Epithelial cell of prostate (primary cell): Measurements from ENCODE around the gene RAPGEF1.

ENCODE experiments used
- DNase-seq: peaks from one replicate; pipeline ENCODE4 v3.0.0-alpha.2; 2011; ENCODE audit warnings: low read depth, low spot score
- H3K27ac ChIP-seq: fragments of 450-650 bp; 2 replicates; pipeline ENCODE4 v1.5.1; 2017; ENCODE audit warnings: mild to moderate bottlenecking

Gene RAPGEF1

DNA sequence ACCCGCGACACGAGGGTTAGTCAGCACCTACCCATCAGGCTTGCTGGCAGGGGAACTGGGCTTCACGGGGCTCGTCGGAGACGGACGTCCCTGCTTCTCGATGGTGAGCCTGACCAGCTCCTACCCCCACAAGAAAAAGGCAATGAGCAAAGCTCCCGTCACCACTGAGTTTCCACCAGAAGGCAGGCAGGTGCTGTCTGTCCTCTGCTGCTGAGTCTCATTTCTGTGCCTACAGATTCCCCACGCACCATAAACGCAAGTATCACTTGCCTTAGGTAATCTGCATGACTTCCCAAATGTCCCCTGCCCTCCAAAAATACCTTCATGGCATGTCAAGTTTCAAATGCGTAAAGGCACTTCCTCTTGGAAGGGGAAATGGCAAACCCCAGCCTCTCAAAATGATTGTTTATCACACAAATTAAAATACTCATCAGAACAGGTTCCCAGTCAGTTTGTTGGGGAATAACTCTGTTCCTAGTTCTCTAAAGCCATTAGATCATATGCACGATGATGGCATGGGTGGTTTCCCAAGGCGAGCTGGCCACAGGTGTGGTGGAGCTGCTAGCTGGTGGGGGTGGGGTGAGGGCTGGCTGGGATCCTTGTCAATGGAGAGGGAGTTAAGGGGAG lies 109.6 kb downstream of the RAPGEF1 start:
- H3K27ac ChIP-seq = no peak overlapping the region
- no peak for DNase-seq

DNA sequence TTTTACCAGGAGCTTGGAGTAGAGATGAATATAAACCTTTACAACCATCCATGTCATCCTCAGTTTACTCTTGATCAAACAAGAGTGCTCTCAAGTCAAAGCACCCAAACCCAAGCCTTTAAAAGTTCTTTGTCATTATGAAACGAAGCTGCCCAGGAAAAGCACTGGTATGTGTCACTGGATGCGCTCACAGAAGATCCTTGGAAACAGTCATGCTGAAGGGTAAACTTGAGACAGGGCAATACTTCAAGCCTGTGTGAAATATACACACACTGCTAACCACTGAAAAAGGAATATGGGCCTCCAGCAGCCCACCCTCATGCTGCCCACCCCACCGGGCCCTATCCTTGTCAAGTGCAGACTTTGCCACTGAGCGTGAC lies 110.1 kb downstream of the RAPGEF1 start:
- H3K27ac ChIP-seq = no peak overlapping the region
- DNase-seq = no peak

DNA sequence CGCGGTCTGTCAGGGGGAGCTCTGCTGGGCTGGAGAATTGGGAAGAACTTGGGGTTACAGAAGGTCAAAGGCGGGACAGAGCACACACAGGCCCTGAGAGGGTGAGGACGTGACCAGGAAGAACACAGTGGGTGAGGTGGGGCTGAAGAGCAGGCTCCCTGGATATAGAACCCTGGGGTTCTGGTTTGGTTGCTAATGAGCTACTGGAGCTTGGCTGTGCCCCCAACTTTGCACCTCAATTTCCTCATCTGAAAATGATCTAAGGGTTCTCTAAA lies 110.7 kb downstream of the RAPGEF1 start:
- no peak overlapping the region for H3K27ac ChIP-seq
- DNase-seq = no peak

DNA sequence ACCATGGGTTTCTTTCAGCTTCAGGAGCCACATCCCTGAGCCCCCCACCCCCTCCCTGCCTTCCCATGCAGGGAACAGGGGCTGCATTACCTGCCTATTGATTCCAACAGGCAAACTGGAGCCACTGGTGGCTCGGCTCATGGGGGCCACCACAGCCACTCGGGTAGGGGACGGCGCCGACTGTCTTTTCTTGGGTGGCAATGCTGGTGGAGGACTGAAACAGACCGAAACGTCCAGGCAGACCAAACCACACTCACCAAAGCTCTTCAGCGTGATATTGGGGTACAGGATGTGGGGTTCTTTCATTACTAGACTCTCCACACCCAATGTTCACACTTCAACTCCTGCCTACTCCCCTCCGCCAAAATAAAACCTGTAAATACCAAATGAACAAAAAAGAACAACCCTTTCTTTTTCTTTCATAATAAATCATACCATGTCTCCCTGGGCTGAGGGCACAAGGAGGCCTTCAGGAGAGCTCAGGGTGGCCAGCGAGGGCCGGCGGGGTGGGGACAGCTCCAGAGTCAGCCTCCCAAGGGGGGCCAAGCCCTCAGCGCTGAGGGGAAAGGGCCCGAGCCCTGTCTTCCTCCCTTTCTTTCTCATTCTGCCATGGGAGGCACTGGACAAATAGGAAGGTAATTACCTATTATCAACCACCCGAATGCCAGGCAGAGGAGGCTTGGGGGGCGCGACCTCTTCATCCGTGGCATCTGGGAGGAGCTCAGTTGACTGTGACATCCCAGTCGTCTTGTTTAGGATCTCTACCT lies 111.2 kb downstream of the RAPGEF1 start:
- no peak for DNase-seq
- no peak overlapping the region for H3K27ac ChIP-seq

DNA sequence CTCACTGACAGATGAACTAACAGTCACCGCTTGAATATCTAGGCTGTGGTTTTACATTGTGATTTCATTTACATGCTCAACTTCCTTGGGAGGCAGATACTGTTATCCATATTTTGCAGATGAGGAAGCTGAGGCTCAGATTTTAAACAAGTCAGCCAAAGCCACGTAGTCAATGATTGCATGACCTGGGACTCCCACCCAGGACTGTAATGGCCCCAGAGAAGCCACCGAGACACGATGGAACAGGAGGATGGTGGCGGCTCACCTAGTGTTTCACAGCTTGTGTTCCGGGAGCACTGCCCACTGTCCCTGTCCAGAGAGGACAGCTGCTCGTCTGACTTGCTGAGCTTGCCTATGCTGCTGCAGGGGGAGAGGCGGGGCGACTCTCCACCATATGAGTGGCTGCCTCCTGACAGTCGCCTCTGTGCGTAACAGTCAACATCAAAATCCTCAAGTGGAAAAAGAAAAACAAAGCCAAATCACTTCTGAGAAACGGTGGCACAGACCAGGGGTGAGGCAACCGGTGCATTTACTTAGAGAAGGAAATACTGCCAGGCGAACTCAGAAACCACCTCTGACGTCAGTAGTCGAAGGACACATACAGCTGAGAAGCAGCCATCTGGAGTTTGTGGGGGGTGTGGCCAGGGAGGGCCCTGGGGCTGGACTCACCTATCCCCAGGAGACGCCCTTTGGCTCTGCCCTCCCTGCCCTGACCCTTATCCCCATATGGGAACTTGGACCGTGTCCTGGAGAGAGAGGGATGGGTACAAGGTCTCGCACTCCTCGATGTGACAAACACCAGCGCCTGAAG lies 112.0 kb downstream of the RAPGEF1 start:
- no peak overlapping the region for H3K27ac ChIP-seq
- DNase-seq = no peak

DNA sequence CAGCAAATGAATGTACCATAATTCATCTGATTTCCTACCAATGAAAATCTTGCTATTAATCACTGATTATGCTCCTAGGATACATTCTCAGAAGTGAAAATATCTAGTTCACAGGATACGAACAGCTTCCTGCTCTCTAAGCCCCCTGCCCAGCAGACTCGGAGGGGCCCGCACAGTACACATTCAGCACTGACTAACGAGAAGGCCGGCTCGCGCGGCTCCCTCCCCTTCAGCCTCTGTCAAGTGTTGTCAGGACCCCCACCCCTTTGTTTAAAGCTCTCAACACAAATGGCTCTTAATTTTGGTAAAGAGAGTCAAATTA lies 112.6 kb downstream of the RAPGEF1 start:
- H3K27ac ChIP-seq = no peak overlapping the region
- no peak for DNase-seq

DNA sequence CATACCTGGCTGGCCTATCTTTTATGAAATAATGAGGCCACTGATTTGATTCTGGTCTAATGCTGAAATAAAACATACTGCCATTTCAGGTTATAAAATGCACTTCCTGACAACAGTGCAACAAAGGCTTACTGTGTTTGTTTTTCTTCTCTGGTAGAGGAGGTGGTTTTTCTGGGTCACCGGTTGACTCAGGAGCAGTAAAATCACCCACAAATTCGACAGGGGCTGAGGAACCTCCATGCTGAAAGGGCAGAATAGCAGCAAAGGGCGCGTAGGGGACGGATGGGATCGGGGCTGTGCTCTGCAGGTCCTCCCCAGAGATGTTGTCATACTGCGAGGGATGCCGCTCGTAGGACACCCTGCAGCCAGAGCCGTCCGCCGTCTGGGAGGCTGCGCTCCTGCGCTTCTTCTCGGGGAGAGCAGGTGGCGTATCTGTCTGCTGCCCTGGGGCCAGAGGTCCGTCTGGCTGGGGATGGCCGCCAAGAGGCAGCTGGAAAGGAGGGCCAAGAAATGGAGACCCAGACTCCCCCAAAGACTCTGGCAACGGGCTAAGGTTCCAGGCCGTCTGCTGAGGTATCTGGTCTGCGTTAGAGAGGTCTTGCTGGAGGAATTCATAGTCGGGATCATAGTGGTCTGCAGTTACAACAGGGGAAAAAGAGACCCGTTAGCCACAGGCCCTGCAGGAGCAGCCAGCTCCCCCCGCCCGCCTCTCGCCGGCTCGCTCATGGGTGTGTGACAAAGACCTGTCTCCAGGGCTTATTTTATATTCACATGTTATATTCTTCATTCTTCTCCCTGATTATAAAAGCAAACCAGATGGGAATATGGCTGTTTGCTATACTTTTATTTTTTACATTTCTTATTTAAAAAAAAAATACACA lies 113.8 kb downstream of the RAPGEF1 start:
- no peak for DNase-seq
- H3K27ac ChIP-seq = no peak overlapping the region

DNA sequence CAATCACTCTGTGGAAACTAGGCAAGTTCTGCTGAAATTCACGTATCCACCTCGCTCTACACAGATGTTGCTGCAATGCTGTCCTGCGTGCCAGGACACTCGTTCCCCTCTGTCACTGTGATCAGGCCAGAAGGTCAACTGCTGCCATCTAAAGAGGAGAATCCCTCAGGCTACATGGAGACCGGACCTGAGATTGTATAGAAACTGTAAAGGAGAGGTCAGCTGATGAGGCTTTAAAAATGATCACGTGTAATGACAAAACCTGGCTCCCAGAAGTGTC lies 114.4 kb downstream of the RAPGEF1 start:
- H3K27ac ChIP-seq = no peak overlapping the region
- no peak for DNase-seq

DNA sequence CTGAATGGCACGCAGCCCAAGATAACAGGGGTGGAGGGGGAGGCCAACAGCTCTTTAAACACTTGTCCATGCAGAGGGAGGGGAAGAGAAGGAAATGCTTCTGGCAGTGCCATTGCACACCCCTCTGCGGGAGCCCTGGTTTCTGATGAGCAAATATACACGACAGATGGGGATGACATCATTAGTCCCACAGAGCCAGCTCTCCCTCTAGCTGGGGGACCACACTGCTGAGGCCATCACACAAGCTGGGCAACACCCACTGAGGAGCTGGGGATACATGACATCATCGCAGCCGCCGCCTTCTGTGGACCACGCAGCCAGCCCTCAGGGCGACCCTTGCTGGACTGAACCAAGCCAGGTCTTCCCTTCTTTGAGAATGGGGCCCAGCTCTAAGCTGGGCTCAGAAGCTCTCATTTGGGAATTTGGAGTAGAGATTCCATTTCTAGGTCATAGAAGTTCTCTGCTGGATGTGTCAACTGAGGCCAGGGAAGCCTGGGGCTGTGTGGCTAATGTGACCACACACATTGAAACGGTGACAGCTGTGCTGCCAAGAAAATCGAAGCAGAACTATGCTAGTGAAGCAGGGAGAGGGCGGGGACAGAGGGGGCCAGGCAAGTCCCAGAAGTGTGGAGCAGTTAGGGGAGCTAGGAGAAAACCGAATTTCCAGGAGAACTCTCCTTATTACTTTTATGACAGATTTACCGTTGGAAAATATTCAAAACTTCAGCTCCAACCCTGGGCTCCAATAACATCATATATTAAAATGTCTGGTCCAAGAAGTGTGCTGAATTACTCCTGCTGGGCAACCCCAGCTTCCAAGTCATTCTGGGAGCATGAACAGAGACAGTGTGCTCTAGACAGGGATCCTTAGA lies 115.0 kb downstream of the RAPGEF1 start:
- no peak for DNase-seq
- H3K27ac ChIP-seq = no peak overlapping the region

DNA sequence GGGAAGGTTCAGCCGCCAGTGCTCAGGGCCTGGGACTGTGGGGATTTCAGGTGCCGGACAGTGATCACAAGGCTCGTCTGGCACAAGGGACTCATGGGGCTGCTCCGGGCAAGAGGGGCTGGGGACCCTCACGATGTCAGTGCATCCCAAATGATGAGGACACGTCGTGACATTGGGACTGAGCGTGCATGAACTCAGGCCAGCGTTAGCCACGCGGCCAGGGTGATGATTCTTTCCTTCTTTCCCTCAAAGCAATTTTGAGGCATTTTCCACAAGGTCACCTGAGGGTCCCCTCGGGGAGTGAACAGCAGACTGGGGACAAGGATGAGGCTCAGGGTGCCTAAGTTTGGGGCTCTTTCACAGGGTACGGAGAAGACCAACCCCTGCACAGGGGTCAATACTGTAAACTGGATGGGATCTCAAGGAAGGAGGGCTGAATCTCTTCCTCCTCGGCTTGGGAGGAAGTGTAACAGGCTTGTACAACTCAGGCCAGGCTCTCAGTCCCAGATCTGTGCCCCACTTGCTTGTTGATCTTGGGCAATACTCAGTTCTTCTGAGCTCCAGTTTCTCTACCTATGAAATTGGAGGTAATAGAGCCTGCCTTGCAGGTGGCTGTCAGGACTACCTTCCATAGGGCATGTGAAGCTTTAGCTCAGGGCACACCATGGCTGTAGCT lies 116.1 kb downstream of the RAPGEF1 start:
- DNase-seq = no peak
- no peak overlapping the region for H3K27ac ChIP-seq

DNA sequence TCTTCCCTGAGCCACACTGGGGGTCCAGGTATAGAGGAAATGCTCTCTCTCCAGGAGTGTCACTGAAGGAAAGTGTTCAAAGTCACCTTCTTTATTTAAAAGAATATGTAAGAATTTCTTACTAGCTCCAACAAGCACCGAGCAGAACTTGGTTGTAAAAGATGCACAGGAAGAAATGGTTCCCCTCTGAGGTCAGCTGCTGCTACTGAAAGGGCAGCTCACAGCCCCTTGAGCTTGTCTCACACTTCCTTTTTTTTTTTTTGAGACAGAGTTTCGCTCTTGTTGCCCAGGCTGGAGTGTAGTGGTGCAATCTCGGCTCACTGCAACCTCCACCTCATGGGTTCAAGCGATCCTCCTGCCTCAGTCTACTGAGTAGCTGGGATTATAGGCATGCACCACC lies 117.4 kb downstream of the RAPGEF1 start:
- DNase-seq = no peak
- no peak overlapping the region for H3K27ac ChIP-seq

DNA sequence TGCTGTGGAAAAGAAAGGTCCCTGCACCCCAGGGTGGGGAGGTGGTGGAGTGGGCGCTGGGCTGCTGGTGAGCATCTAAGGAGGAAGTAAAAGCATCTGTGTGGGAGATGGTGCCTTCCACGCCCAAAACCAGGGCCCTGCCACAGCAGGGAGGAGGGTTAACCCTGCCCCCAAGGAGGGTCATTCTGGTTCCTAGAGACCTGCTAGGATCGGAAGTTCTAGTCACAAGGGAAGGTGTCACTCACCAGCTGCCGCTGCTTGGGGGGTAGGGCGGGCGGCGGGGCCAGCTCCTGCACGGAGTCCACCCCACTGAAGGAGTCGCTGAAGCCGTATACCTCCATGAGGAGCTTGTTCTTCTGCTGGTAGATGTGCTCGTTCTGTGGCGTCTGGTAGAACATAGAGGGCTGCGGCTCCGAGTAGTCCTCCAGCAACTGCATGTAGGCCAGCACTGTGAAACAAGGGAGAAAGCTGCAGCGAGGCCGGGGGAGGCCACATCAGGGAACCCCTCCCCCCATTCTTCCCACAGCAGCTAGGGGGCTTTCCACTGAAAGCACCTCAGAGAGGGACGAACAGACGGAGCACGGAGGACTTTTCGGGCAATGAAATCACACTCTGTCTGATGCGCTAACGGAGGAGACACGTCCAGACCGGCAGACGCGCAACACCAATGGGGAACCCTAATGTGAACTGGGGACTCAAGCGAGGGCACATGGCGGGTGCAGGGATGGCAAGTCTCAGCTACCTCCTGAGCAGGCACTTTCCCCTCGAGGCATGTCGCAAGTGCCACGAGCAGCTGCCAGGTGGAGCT lies 118.1 kb downstream of the RAPGEF1 start:
- H3K27ac ChIP-seq = no peak overlapping the region
- no peak for DNase-seq

DNA sequence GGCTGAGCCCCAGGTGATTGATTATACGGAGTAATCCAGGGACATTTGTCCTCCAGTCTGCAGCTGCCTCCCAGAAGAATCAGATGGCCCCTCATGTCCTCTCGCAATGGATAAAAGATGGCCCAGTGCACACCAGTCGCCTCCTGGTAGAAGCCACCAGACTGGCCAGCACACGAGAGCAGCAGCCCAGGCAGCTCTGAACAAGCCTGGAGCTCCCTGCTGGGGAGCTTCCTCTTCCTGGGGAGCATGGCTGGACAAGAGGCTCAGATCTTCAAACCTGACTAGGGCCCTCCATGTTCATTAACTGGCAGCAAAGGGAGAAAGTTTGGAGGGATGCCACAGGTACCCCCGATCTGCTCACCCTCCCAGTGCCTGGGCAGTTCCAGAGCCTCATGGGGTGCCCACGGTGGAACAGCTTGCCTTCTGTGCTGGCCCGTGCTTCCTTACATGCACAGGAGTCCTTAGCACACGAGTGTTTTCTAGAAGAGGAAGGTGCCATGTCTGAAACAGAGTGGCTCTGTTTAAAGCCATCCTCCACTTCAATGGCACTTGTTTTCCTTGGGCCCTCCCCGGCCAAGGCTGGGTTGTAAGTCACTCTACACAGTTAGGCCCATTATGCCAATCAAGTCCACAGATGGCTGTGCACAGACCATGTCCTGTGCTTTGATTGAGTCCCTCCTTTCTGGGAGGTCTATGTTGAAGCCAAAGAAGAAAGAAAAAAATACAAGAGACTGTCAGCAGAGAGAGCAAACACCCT lies 118.9 kb downstream of the RAPGEF1 start:
- H3K27ac ChIP-seq = no peak overlapping the region
- no peak for DNase-seq

DNA sequence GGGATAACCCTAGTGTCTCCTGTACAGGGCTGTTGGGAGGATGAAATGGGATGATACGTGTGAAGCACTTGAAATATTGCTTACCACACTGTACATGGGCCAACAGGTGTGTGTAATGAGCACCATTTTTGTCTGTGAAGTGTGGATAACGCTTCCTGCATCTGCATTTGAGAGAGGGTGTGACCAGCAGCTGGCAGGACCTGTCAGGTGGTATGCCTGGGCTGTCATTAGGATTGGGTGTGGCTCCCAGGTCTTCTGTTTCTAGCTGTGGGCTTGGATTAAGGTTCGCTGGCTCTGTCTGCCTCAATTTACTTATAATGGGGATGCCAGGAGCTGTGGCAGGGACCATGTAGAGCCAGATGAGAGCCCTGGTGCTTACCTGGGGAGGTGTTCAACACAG lies 120.2 kb downstream of the RAPGEF1 start:
- H3K27ac ChIP-seq = no peak overlapping the region
- no peak for DNase-seq

DNA sequence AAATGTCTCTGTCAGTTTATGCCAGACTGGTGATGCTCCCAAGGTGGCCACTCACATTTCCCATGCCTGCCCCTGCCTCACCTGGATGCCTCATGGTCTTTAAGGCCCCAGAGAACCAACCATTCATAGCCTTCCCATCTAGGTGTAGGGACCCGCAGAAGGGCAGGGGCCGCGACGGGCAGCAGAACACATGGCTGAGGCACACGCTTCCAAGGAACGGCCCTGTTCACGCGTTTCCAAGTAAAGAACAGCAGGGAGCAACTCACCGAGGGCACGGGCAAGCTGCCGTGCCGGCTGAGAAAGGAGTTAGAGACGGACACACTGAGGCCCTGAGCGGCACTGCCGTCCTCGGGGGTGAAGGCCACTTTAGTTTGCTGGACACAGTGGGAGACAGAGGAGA lies 121.1 kb downstream of the RAPGEF1 start:
- no peak overlapping the region for H3K27ac ChIP-seq
- no peak for DNase-seq

DNA sequence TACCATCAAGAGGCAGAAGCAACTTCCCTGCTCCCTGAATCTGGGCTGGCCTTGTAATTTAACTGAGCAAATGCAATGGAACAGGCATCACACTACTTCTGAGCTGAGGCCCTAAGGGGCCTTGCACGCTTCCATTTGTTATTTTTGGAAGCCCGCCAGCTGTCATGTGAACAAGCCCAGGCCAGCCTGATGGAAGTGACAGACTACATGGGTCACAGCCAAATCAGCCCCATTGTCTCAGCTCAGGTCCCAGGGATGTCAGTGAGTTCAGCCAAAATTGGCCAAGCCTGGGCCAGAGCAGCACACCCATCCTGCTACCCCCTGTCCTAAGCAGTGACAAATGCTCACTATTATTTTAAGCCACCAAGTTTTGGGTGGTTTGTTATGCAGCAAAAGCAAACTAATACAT lies 121.8 kb downstream of the RAPGEF1 start:
- no peak overlapping the region for H3K27ac ChIP-seq
- DNase-seq = no peak

DNA sequence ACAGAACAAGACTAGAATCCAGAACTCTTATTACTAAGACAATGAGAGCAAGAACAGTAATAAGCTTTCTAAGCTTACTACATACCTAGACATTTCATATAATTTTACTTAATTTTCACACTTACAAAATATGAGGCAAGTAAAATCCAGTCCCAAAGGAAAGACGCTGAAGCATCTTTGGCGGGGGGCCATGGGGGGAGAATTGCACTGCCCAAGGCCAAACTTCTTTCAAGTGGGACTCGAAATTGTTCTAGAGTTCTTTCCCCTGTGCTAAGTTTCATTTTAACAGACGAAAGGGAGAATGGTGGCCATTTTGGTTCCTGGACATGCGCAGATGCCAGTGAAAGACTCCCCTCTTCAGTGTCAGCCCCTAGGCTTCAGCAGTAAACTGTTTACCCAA lies 122.3 kb downstream of the RAPGEF1 start:
- no peak overlapping the region for H3K27ac ChIP-seq
- no peak for DNase-seq

DNA sequence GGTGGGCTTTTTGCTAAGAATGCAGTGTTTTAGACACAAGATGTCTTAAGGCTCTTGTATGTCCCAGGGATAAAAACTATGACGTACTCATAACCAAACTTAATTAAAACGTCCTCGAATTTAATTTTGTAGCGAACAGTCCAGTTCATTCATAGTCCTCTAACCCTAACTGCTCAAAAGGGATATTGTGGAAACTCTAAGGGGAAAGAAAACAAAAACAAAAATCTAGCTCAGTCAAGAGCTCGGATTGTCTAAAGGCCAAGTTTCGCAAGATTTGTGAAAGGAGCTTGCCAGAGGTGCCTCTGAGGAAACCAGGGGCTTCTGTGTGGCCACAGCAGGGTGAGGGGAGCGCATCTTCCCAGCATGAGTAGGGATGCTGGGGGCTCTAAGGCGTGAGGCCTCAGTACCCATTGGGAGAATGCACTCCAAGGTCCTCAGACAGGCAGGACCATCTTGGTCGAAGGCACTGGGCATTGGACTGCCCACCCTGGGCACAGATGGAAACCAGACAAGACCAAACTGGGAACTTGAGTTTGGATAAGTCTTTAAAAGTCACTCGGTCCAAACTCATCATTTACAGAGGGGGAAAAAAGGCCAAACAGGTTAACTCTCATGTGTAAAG lies 122.8 kb downstream of the RAPGEF1 start:
- no peak overlapping the region for H3K27ac ChIP-seq
- DNase-seq = no peak
